Amniotic epithelial cell (primary cell): ENCODE results near the gene GNA14.
A peak's percentile ranks its signal among the peaks of the same experiment; 100 is the strongest.
"Not testable (repeated sequence)": the region's sequence is repeated elsewhere in the genome, so short reads cannot be mapped to it uniquely, and the experiment has no call there.

ENCODE experiments used
- DNase-seq: peaks from one replicate; pipeline ENCODE4 v3.0.0-alpha.2; 2010; ENCODE audit warnings: low read depth

Gene GNA14

GRCh38 chr9:77643871-77644270 is 4.3 kb downstream of the GNA14 start:
- no peak for DNase-seq

DNA sequence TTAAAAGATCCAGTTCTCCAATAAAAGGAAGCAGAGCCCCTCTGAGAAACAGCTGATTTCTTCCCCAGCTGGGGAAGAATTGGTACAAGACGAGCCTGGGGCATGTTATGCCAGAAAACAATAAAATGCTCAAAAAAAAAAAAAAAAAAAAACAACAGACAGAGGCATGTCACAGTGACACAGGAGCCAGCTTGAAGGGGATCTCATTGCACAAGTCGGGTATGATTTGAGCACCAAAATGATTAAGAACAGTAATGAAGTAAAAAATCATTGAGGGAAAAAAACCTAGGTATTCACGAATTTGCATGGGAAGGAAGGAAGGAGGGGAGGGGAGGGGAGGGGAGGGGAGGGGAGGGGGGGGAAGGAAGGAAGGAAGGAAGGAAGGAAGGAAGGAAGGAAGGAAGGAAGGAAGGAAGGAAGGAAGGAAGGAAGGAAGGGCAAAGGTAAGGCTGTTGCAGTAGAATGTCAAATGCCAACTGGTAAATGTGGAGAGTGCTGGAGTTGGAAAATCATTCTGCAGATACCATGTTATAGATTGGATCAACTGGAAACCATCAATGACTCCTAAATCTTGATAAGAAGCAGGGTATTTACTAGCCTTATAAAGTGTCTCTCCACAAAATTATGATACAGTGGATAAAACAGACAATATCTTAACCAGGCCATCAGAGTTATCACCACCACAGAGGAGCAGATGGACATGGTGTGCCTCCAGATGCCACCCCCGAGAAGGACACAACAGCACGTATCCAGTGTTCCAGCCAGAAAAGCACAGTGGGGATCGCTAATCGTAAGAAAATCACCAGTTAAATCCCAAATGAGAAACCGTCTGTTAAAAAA is 7.2 kb downstream of the GNA14 start:
- DNase-seq = no peak

GRCh38 chr9:77632652-77633051 is 15.5 kb downstream of the GNA14 start:
- DNase-seq = no peak

- DNase-seq = not testable (repeated sequence)
These were observed 19.3 kb downstream of the GNA14 start for GRCh38 chr9:77628864-77629263.

DNA sequence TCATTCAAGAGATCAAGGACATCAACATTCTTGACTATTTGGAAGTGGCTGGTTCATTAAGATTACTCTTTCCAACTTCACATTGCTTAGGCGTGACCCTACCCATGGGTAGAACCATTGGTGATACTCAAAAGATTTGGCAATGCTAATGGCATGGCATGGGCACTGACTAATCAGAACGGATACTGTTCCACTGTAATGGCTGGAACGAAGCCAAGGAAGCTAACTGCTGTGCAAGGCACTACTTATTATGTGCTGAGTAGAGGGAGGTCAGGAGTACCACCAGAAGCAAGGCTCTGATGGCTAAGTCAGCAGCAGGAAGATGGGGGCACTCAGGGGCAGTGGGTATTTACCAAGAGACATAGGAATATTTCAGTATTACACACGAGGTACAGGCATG is 31.9 kb downstream of the GNA14 start:
- DNase-seq = no peak

DNA sequence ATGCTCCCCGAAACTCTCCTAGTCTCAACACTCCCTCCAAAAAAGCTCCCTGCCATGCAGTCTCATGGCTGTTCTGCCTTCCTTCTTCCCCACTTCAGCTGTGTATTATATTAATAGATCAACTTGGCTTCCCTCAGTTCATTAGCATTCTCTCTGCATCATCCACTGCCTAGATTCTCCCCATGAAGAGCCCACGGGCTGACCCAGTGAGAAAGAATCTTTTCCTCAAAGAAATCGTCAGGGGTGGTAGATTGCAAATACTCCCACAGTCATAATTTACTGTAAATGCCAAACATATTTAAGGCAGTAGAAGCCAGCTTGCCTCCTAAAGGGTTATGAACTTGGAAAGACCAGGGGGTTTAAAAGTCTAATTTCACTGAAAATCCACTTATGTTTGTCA is 33.5 kb downstream of the GNA14 start:
- no peak for DNase-seq

- DNase-seq = no peak
These were observed 41.6 kb downstream of the GNA14 start for GRCh38 chr9:77606526-77606925.

DNA sequence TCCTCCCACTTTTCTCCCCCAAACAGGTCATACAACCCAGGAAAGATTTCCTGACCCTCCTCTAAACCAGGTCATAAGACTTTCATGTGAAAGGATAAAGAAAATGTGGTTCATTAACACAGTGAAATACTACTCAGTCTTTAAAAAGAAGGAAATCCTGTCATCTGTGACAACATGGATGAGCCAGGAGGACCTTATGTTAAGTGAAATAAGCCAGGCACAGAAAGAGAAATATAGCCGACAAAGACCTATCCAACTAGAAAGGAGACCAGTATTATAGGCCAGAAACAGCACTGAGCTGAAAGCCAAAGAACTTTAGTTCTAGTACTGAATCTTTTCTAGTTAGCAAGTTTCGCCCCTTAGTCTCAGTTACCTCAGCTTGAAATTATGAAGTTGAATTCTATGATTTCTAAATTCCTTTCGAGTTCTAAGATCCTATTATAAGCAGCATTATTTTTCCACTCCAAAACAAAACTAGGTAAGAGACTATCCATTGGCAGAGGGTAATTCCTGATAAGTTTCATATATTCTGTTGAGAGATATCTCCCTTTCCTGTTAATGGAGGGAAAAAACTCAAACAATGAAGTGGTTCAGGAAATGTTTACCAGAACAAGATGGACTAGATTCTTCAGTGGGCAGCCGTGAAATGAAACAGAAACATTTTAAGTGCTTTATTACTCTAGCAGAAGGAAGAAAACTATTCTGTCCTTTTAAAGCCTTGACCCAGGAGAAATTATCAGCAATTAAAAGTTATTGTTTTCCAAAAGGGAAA is 42.5 kb downstream of the GNA14 start:
- no peak for DNase-seq

- peak; percentile 25 for DNase-seq
These were observed 43.8 kb downstream of the GNA14 start for GRCh38 chr9:77604316-77604715.

GRCh38 chr9:77602852-77603251 is 45.3 kb downstream of the GNA14 start:
- no peak for DNase-seq

GRCh38 chr9:77601476-77602099 is 46.5 kb downstream of the GNA14 start:
- no peak for DNase-seq

DNA sequence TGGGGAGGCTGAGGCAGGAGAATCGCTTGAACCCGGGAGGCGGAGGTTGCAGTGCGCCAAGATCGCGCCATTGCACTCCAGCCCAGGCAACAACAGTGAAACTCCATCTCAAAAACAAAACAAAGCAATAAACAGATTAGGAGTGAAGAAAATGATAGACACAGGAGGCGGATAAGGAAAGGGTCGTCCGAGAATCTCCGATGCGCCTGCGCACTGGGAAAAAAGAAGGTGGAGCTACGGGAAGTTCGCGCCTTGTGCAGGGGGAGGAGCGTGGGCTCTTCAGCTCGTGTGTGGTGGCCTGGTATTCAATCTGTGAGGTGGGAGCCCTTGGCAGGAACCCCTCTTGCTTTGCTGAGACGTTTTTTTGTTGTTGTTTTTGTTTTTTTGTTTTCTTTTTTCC is 47.3 kb downstream of the GNA14 start:
- no peak for DNase-seq

DNA sequence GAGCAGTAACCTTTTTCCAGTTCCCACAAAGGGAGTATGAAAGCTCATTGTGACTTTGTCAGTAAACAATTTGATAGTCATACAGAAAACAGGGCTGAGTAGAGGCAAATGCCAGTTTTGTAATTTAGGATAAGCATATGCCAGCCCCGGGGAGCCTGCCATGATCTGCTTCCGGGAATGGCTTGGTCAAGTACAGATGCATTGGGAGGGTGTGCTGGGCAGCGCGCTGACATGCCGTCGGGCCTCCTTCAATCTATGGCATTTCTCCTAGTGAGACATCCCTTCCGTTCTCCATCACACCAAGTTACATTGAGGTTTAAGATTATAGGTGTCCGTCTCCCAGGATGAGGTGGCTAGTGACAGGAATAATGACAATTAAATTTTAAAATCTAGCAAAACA is 48.6 kb downstream of the GNA14 start:
- no peak for DNase-seq

DNA sequence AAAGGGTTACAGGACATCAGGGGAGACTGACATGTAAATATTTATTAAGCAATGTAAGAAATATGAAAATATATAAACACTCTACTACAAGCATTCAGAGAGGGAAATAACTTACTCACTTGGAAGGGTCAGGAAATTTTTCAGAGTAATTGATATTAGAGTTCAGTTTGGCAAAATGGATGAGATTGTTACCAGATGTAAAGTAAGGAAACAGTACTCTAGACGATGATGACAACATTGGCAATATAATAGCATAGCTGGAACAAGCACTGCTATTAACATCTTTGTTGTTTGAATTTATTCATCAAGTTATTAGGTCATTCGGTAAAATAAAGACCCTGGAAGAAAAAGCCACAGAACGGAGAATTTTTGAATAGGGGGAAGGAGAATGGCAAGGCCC is 49.1 kb downstream of the GNA14 start:
- DNase-seq = no peak

DNA sequence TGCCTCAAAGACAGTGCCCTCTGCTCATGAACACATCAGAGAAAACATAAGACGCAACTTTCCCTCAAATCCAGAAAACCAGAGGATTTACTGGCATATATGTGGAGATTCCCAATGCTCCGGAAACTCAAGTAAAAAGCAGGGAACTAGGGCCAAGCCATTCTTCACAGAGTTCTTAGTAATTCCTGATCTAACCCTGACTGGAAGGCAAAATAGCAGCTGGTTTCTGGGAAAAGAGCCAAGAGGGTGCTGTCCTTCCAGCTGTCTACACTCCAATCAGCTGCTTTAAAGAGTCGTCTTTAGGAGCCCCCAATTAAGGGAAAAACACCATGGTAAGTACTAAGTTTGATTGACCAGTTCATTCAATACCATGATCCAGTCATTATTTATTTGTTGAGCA is 49.6 kb downstream of the GNA14 start:
- peak; percentile 45 for DNase-seq

GRCh38 chr9:77597057-77597456 is 51.1 kb downstream of the GNA14 start:
- DNase-seq = peak; percentile 19

- no peak for DNase-seq
These were observed 52.6 kb downstream of the GNA14 start for GRCh38 chr9:77595426-77596095.

DNA sequence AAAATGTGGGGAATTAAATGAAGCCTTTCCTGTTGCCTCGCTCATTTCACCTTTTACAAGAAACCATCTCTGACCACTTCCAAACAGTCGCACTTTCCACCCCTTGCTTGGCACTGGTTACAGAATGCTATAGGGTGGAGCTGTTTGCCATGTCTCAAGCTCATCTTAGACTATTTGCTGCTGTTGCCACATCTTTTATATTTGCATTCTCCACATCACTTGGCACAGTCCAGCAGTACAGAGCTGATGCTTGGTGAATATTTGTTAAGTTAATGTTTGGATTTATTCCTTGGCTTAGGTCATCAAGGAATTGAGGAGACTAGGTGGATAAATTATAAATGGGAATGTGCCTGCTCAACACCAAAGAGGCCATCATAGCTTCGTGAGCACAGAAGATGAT is 53.2 kb downstream of the GNA14 start:
- DNase-seq = no peak

DNA sequence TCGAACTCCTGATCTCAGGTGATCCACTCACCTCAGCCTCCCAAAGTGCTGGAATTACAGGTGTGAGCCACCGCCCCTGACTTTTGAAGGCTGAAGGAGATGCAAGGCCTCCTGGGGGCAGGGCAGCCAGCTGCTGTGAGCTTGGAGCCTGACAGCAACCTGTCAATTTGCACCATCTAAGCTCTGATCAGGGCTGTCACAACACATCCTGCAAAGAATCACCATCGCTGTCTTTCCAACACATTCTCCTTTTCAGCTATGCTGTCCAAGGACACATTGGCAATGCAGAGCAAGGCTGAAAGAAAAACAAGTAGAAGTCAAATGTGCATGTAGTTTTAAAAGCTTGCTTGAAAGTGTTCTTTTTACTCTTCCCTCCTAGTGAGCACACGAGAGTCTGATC is 54.6 kb downstream of the GNA14 start:
- no peak for DNase-seq

DNA sequence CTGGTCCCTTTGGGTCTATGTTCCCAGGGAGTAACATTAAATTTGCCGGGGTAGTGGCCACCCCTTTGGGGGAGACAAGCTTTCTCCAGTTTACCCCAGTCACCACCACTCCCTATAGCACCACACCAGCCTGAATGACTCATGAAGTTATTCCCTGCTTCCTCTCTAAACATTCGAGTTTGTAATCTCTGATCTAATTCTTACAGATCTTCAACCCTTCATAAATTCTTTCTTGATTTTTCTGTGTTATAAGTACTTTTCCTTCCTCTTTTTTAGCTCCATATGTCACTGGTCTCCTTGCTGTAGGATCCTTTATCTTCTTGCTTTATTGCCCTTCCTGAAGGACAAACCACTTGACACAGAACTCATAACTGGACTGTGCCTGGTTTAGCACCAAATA is 55.6 kb downstream of the GNA14 start:
- no peak for DNase-seq

- DNase-seq = no peak
These were observed 58.9 kb downstream of the GNA14 start for GRCh38 chr9:77589046-77589795.
